Keratinocyte (primary cell): ENCODE data around the gene BEX4. TPM values are rescaled to one million over a fixed set of nuclear protein-coding genes. Genes with fewer than 3 reads are reported as not detected.

Source experiments
- DNase-seq: peaks from one replicate; pipeline ENCODE4 v3.0.0-alpha.2; 2011; ENCODE audit warnings: low read depth, missing footprints, low spot score
- FAIRE-seq: peaks from 2 replicates; lab custom pipeline; 2011; peaks lifted over from hg19 to GRCh38; lab: Jason Lieb, UNC
- H2AFZ ChIP-seq: 2 replicates; pipeline ENCODE4 v1.6.0; 2012; ENCODE audit warnings: low read length, control low read depth, inconsistent platforms; ENCODE audit not compliant: control insufficient read depth
- H3K27ac ChIP-seq: 2 replicates; pipeline ENCODE4 v1.5.1; 2011; ENCODE audit warnings: low read length; ENCODE audit not compliant: control insufficient read depth, insufficient read depth
- H3K27me3 ChIP-seq: 3 replicates; pipeline ENCODE4 v1.6.0; 2011; ENCODE audit warnings: low read length; ENCODE audit not compliant: control insufficient read depth, insufficient read depth; ENCODE audit errors: extremely low read depth
- H3K36me3 ChIP-seq, 2 experiments: 2 replicates in 1 of 2; 3 replicates in 1 of 2; pipeline ENCODE4 v1.5.1; 2011; ENCODE audit warnings: low read length in 2 of 2, mild to moderate bottlenecking in 1 of 2; ENCODE audit not compliant: control insufficient read depth in 2 of 2, insufficient read depth in 2 of 2; ENCODE audit errors: extremely low read depth in 1 of 2
- H3K4me1 ChIP-seq: 3 replicates; pipeline ENCODE4 v1.5.1; 2011; ENCODE audit warnings: low read length; ENCODE audit not compliant: control insufficient read depth, insufficient read depth; ENCODE audit errors: extremely low read depth
- H3K4me2 ChIP-seq: 3 replicates; pipeline ENCODE4 v1.6.0; 2011; ENCODE audit warnings: low read depth, low read length; ENCODE audit not compliant: control insufficient read depth, insufficient read depth; ENCODE audit errors: extremely low read depth
- H3K4me3 ChIP-seq, 3 experiments: fragments of 200-600 bp in 1 of 3; sonication (generic) in 1 of 3; 2 replicates in 2 of 3; 3 replicates in 1 of 3; pipeline ENCODE4 v1.5.1; 2011 to 2016; ENCODE audit warnings: low read length in 3 of 3, mild to moderate bottlenecking in 3 of 3, control low read depth in 2 of 3, inconsistent platforms in 1 of 3, low read depth in 1 of 3, mixed read lengths in 1 of 3, mixed run types in 1 of 3, moderate library complexity in 1 of 3; ENCODE audit not compliant: control insufficient read depth in 2 of 3, insufficient read depth in 2 of 3; ENCODE audit errors: extremely low read depth in 1 of 3
- H3K79me2 ChIP-seq: 2 replicates; pipeline ENCODE4 v1.6.0; 2012; ENCODE audit warnings: low read length; ENCODE audit not compliant: control insufficient read depth, insufficient read depth
- H3K9ac ChIP-seq: 3 replicates; pipeline ENCODE4 v1.6.0; 2011; ENCODE audit warnings: low read length; ENCODE audit not compliant: control insufficient read depth, insufficient read depth; ENCODE audit errors: extremely low read depth
- H3K9me1 ChIP-seq: 3 replicates; pipeline ENCODE4 v1.6.0; 2011; ENCODE audit warnings: low read length; ENCODE audit not compliant: control insufficient read depth, insufficient read depth; ENCODE audit errors: extremely low read depth
- H3K9me3 ChIP-seq: 2 replicates; pipeline ENCODE4 v1.5.1; 2012; ENCODE audit warnings: low read depth, low read length; ENCODE audit not compliant: control insufficient read depth
- H4K20me1 ChIP-seq: 3 replicates; pipeline ENCODE4 v1.6.0; 2011; ENCODE audit warnings: low read length; ENCODE audit not compliant: control insufficient read depth, insufficient read depth; ENCODE audit errors: extremely low read depth
- EZH2 ChIP-seq: IDR thresholded peaks from one replicate; pipeline ENCODE4 v1.6.1; 2012; ENCODE audit warnings: inconsistent platforms, mild to moderate bottlenecking, low read length, moderate library complexity
- dilution Hi-C: fragments of 300-500 bp; cut with MboI; formaldehyde crosslinking; loops from one replicate; pipeline ENCODE4 v1.7.0; 2020; ENCODE audit warnings: low sequenced_read_pairs; ENCODE audit not compliant: extremely low pct_ligation_motif_present
- polyA plus RNA-seq, 5 experiments: library from polyadenylated mRNA; depleted of rRNA in 3 of 5; stranded (reverse) in 3 of 5; stranded (forward) in 1 of 5; unstranded in 1 of 5; fragments of >200 nt; gene quantifications; 1 replicate in 1 of 5; 2 replicates in 3 of 5; 3 replicates in 1 of 5; pipeline versions ENCODE4 v1.2.1 to v1.2.3, GENCODE V29; 2011 to 2012; ENCODE audit warnings: missing spikeins in 2 of 5, low read depth in 1 of 5, low replicate concordance in 1 of 5
- TF ChIP-seq, protein P1 (sequence below), 3 experiments: IDR thresholded peaks in 1 of 3; conservative IDR thresholded peaks in 1 of 3; optimal IDR thresholded peaks in 1 of 3; 2 replicates in 2 of 3; 3 replicates in 1 of 3; pipeline versions ENCODE3 to v1.5.1; 2011; ENCODE audit warnings: low read length in 3 of 3, mild to moderate bottlenecking in 3 of 3, moderate library complexity in 2 of 3, control low read depth in 1 of 3, inconsistent platforms in 1 of 3; ENCODE audit not compliant: insufficient read depth in 2 of 3; ENCODE audit errors: extremely low read depth in 1 of 3

The BEX4 gene
- polyA plus RNA-seq, 1 donor (not counting 4 experiments of a cell fraction or from before 2014, with no cell fraction given): 20.0 TPM

DNA sequence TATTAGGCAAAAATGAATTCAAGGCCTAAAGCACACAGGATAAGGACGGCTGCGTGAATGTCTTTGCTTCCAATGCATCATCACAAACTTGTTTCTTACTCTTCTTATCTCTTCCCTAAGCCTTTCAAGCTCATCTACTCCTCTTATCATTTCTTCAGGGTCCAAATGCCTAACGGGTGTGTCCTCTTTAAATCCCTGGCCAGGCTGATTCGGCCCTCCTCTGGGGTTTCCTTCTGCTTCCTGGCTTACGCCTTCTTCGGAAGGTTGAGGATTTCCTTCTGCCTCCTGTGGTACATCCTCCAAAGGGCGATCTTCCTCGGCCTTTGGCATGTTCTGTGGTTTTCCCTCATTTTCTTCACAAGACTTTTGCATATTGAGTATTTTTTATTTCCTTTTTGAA lies 38.7 kb downstream of the BEX4 start:
- no peak for TF ChIP-seq EZH2
- TF ChIP-seq, protein P1, sequence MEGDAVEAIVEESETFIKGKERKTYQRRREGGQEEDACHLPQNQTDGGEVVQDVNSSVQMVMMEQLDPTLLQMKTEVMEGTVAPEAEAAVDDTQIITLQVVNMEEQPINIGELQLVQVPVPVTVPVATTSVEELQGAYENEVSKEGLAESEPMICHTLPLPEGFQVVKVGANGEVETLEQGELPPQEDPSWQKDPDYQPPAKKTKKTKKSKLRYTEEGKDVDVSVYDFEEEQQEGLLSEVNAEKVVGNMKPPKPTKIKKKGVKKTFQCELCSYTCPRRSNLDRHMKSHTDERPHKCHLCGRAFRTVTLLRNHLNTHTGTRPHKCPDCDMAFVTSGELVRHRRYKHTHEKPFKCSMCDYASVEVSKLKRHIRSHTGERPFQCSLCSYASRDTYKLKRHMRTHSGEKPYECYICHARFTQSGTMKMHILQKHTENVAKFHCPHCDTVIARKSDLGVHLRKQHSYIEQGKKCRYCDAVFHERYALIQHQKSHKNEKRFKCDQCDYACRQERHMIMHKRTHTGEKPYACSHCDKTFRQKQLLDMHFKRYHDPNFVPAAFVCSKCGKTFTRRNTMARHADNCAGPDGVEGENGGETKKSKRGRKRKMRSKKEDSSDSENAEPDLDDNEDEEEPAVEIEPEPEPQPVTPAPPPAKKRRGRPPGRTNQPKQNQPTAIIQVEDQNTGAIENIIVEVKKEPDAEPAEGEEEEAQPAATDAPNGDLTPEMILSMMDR (optimal IDR thresholded peaks at IDR 0.05 in 1 of 3, IDR thresholded peaks at IDR 0.05 in 1 of 3, conservative IDR thresholded peaks at IDR 0.05 in 1 of 3; ENCODE audit: extremely low read depth in 1 of 3, insufficient read depth in 2 of 3, low read length in 3 of 3): no peak
- H4K20me1 ChIP-seq: no peaks in the 10 kb centered on the region
- H3K36me3 ChIP-seq: no peaks in the 10 kb centered on the region
- peaks cover 16% of the 10 kb centered on the region for H3K4me1 ChIP-seq
- dilution Hi-C loops: no loop called here
- H3K9me1 ChIP-seq: no peaks in the 10 kb centered on the region
- H3K27ac ChIP-seq: no peak overlapping the region
- peaks cover 2% of the 10 kb centered on the region for H3K79me2 ChIP-seq
- DNase-seq (no peak), FAIRE-seq (no peak)
- peaks cover 5% of the 10 kb centered on the region for H3K27me3 ChIP-seq
- H3K9me3 ChIP-seq: no peaks in the 10 kb centered on the region
- H3K4me2 ChIP-seq: peak overlapping the region; percentile 74
- H3K4me3 ChIP-seq: peak overlapping the region; percentile 47 to 82 (median 78)
- peak overlapping the region; percentile 78 for H3K9ac ChIP-seq
- H2AFZ ChIP-seq: no peak overlapping the region

DNA sequence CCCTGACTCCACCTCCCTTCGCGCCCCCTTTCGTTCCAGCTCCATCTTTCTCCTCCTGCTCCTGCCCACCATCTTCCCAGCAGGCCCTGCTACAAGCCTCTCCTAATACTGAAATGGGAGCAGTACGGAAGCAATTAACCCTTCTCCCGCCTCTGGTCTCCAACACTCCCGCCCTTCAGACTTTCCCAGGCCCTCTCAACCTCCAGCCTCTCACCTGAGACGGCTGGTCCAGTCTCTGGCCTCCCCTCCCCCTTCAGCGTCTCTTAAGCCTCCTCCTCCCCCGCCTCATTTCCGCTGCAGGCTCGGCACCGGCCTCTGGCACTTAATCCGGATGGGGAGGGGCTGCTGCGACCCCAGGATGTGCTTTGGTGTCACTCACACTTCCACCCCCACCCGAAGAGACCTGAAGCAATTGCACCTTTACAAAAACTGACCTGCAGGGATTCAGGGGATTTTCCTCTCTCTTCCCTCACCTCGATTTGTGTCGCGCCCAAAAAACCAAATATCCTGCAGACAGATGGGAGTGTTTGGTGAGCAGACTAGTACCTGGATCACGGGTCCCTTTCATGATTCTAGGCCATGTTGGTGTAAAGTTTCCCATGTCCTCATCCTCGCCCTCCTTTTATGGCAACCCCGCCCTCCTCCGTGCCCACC lies 39.4 kb downstream of the BEX4 start:
- TF ChIP-seq EZH2: no peak
- Histone ChIP-seq H3K4me1 (peaks cover 16% of the 10 kb centered on the region), H3K9me3 (no peaks in the 10 kb centered on the region), H3K79me2 (peaks cover 2% of the 10 kb centered on the region), H3K4me3 (peak overlapping the region; percentile 47 to 82 (median 78)), H3K27ac (peak overlapping the region; percentile 80), H3K27me3 (peaks cover 5% of the 10 kb centered on the region), H2AFZ (peak overlapping the region; percentile 35), H4K20me1 (no peaks in the 10 kb centered on the region), H3K9ac (peak overlapping the region; percentile 78), H3K9me1 (no peaks in the 10 kb centered on the region), H3K4me2 (peak overlapping the region; percentile 74), H3K36me3 (no peaks in the 10 kb centered on the region)
- FAIRE-seq (no peak), DNase-seq (no peak)
- dilution Hi-C loops: no loop called here
